IMR-90 (cell line): ENCODE measurements around the gene UGT2B11. TPM values are rescaled to one million over a fixed set of nuclear protein-coding genes. Genes with fewer than 3 reads are reported as not detected.

Source experiments
- ATAC-seq: fragments of 200-7000 bp; cut with Tn5 transposase; 2 replicates; pipeline ENCODE4 v1.9.1; 2020; ENCODE audit warnings: low read depth, mild to moderate bottlenecking, moderate library complexity
- BruUV-seq: library from RNA; stranded (reverse); fragments of 400-500 nt; replicated peaks from 2 replicates; lab custom pipeline; 2021; lab: Mats Ljungman, UMichigan
- CTCF ChIA-PET: fragments of 300-600 bp; formaldehyde crosslinking; extraction: SDS; loops from one replicate; lab custom pipeline; 2021; ENCODE audit warnings: antibody characterized with exemption; lab: Yijun Ruan, JAX
- POLR2A ChIA-PET: fragments of 300-600 bp; sonication (Branson Sonifier 250); formaldehyde crosslinking; loops from one replicate; lab custom pipeline; 2022; ENCODE audit warnings: antibody characterized with exemption; ENCODE audit not compliant: unreplicated experiment; lab: Charles Lee
- DNase-seq: peaks from one replicate; pipeline ENCODE4 v3.0.0; 2013
- H2AFZ ChIP-seq: replicated peaks from 2 replicates; pipeline ENCODE3; 2013; ENCODE audit warnings: low read length, mild to moderate bottlenecking; ENCODE audit not compliant: poor library complexity
- H2AK5ac ChIP-seq: 2 replicates; pipeline ENCODE4 v1.6.1; 2013; ENCODE audit warnings: low read depth, low read length, inconsistent platforms
- H2AK9ac ChIP-seq: replicated peaks from 2 replicates; pipeline ENCODE3; 2013; ENCODE audit warnings: mild to moderate bottlenecking, low read depth, low read length, moderate library complexity; ENCODE audit not compliant: poor library complexity
- H2BK120ac ChIP-seq: 2 replicates; pipeline ENCODE4 v1.6.1; 2013; ENCODE audit warnings: low read depth, low read length, inconsistent platforms
- H2BK15ac ChIP-seq: 3 replicates; pipeline ENCODE4 v1.6.1; 2013; ENCODE audit warnings: low read depth, low read length, inconsistent platforms
- H2BK20ac ChIP-seq: 2 replicates; pipeline ENCODE4 v1.6.1; 2013; ENCODE audit warnings: low read depth, mild to moderate bottlenecking, inconsistent platforms, low read length, moderate library complexity
- H2BK5ac ChIP-seq: 2 replicates; pipeline ENCODE4 v1.6.1; 2013; ENCODE audit warnings: mild to moderate bottlenecking, low read depth, low read length, inconsistent platforms; ENCODE audit not compliant: poor library complexity, severe bottlenecking
- H3K14ac ChIP-seq: replicated peaks from 2 replicates; pipeline ENCODE4 v1.6.1; 2013; ENCODE audit warnings: low read depth, low read length, inconsistent platforms
- H3K18ac ChIP-seq: 2 replicates; pipeline ENCODE4 v1.6.1; 2013; ENCODE audit warnings: low read depth, low read length, control low read depth
- H3K23ac ChIP-seq: 2 replicates; pipeline ENCODE4 v1.6.1; 2013; ENCODE audit warnings: low read depth, low read length, inconsistent platforms
- H3K27ac ChIP-seq: 2 replicates; pipeline ENCODE4 v1.5.1; 2013; ENCODE audit warnings: mild to moderate bottlenecking, control low read depth, low read length; ENCODE audit not compliant: insufficient read depth
- H3K27me3 ChIP-seq: 2 replicates; pipeline ENCODE4 v1.6.1; 2013; ENCODE audit warnings: low read length; ENCODE audit not compliant: control insufficient read depth, insufficient read depth
- H3K36me3 ChIP-seq: 2 replicates; pipeline ENCODE4 v1.6.1; 2013; ENCODE audit warnings: low read length, mixed read lengths; ENCODE audit not compliant: control insufficient read depth, insufficient read depth
- H3K4ac ChIP-seq: 2 replicates; pipeline ENCODE4 v1.6.1; 2013; ENCODE audit warnings: low read depth, low read length, inconsistent platforms
- H3K4me1 ChIP-seq: 2 replicates; pipeline ENCODE4 v1.6.1; 2013; ENCODE audit warnings: low read length, mixed read lengths; ENCODE audit not compliant: control insufficient read depth, insufficient read depth
- H3K4me2 ChIP-seq: 2 replicates; pipeline ENCODE4 v1.6.1; 2013; ENCODE audit warnings: low read depth, mild to moderate bottlenecking, control low read depth, low read length, moderate library complexity
- H3K4me3 ChIP-seq: 2 replicates; pipeline ENCODE4 v1.5.1; 2013; ENCODE audit warnings: low read depth, mild to moderate bottlenecking, control low read depth, low read length, moderate library complexity; ENCODE audit not compliant: insufficient read depth
- H3K56ac ChIP-seq: 2 replicates; pipeline ENCODE4 v1.6.1; 2013; ENCODE audit warnings: low read length, inconsistent platforms; ENCODE audit not compliant: insufficient read depth; ENCODE audit errors: extremely low read depth
- H3K79me1 ChIP-seq, 2 experiments: 2 replicates each; pipeline ENCODE4 v1.6.1; 2013; ENCODE audit warnings: low read length in 2 of 2, inconsistent platforms in 1 of 2, low read depth in 1 of 2
- H3K9ac ChIP-seq: 2 replicates; pipeline ENCODE4 v1.6.1; 2013; ENCODE audit warnings: low read depth, low read length, control low read depth
- H3K9me1 ChIP-seq: 2 replicates; pipeline ENCODE4 v1.6.1; 2013; ENCODE audit warnings: low read length, inconsistent platforms; ENCODE audit not compliant: insufficient read depth
- H3K9me3 ChIP-seq: 2 replicates; pipeline ENCODE4 v1.6.1; 2013; ENCODE audit warnings: low read length; ENCODE audit not compliant: control insufficient read depth, insufficient read depth
- H4K20me1 ChIP-seq: 2 replicates; pipeline ENCODE4 v1.6.1; 2013; ENCODE audit warnings: low read length, inconsistent platforms; ENCODE audit not compliant: insufficient read depth
- H4K5ac ChIP-seq: 2 replicates; pipeline ENCODE4 v1.6.1; 2013; ENCODE audit warnings: mild to moderate bottlenecking, low read depth, low read length, control low read depth
- H4K8ac ChIP-seq, 2 experiments: 2 replicates each; pipeline ENCODE4 v1.6.1; 2013; ENCODE audit warnings: low read depth in 2 of 2, low read length in 2 of 2, control low read depth in 1 of 2, inconsistent platforms in 1 of 2
- H4K91ac ChIP-seq: 2 replicates; pipeline ENCODE4 v1.6.1; 2013; ENCODE audit warnings: low read depth, low read length, inconsistent platforms; ENCODE audit not compliant: insufficient read depth
- BHLHE40 ChIP-seq: fragments of 150-350 bp; IDR thresholded peaks from 2 replicates; pipeline ENCODE4 v1.6.1; 2016; ENCODE audit warnings: mild to moderate bottlenecking, low read depth, low read length
- CEBPB ChIP-seq: IDR thresholded peaks from 2 replicates; pipeline ENCODE4 v1.6.1; 2012; ENCODE audit warnings: low read depth, low read length, improper control_type of control experiment
- CHD1 ChIP-seq: IDR thresholded peaks from 2 replicates; pipeline ENCODE4 v1.6.1; 2012; ENCODE audit warnings: low read depth, low read length, improper control_type of control experiment
- FOS ChIP-seq: fragments of 150-350 bp; IDR thresholded peaks from 2 replicates; pipeline ENCODE4 v1.6.1; 2016; ENCODE audit warnings: low read depth, low read length
- MAFK ChIP-seq: IDR thresholded peaks from 2 replicates; pipeline ENCODE4 v1.6.1; 2012; ENCODE audit warnings: low read depth, low read length, improper control_type of control experiment
- MAZ ChIP-seq: IDR thresholded peaks from 2 replicates; pipeline ENCODE4 v1.6.1; 2012; ENCODE audit warnings: low read depth, mild to moderate bottlenecking, low read length, improper control_type of control experiment, moderate library complexity, borderline replicate concordance
- MXI1 ChIP-seq: IDR thresholded peaks from 2 replicates; pipeline ENCODE4 v1.6.1; 2012; ENCODE audit warnings: low read depth, mild to moderate bottlenecking, low read length, moderate library complexity, borderline replicate concordance
- NFE2L2 ChIP-seq: fragments of 150-350 bp; IDR thresholded peaks from 2 replicates; pipeline ENCODE4 v1.6.1; 2016; ENCODE audit warnings: low read depth, mild to moderate bottlenecking, low read length
- POLR2A ChIP-seq: IDR thresholded peaks from 2 replicates; pipeline ENCODE4 v1.6.1; 2012; ENCODE audit warnings: mild to moderate bottlenecking, low read depth, low read length
- RAD21 ChIP-seq: IDR thresholded peaks from 2 replicates; pipeline ENCODE4 v1.6.1; 2012; ENCODE audit warnings: low read length, improper control_type of control experiment
- RCOR1 ChIP-seq: IDR thresholded peaks from 2 replicates; pipeline ENCODE4 v1.6.1; 2012; ENCODE audit warnings: mild to moderate bottlenecking, low read length, improper control_type of control experiment; ENCODE audit not compliant: insufficient replicate concordance
- RFX5 ChIP-seq: IDR thresholded peaks from 2 replicates; pipeline ENCODE4 v1.8.0; 2012; ENCODE audit warnings: low read depth, mild to moderate bottlenecking, low read length, moderate library complexity
- SMC3 ChIP-seq: fragments of 150-350 bp; IDR thresholded peaks from 2 replicates; pipeline ENCODE4 v1.6.1; 2016; ENCODE audit warnings: low read depth, mild to moderate bottlenecking, antibody characterized with exemption, low read length, moderate library complexity
- WGBS, 2 experiments: methylation state at CpG; one replicate each; pipeline versions ENCODE4 v1.1.5 to v1.1.7; 2013; ENCODE audit warnings: missing lambda C conversion rate in 2 of 2; ENCODE audit not compliant: insufficient read length in 1 of 2; ENCODE audit errors: extremely low coverage in 2 of 2; 5-methylcytosine and 5-hydroxymethylcytosine counted together
- dilution Hi-C: fragments of 300-500 bp; cut with HindIII; formaldehyde crosslinking; loops from one replicate; pipeline ENCODE4 v1.14.3; 2018; ENCODE audit warnings: low sequenced_read_pairs; ENCODE audit not compliant: unreplicated experiment
- in situ Hi-C: fragments of 300-500 bp; cut with MboI; formaldehyde crosslinking; loops from 3 replicates; pipeline ENCODE4 v1.14.3; 2019; ENCODE audit warnings: low sequenced_read_pairs, inconsistent platforms, mixed read lengths
- intact Hi-C: fragments of 100-400 bp; cut with micrococcal nuclease; formaldehyde crosslinking; loops from 2 replicates; pipeline ENCODE4 v1.10.0; 2022
- polyA plus RNA-seq, 3 experiments: library from polyadenylated mRNA; depleted of rRNA; stranded (reverse); fragments of >200 nt; gene quantifications; 2 replicates each; pipeline ENCODE4 v1.2.3, GENCODE V29; 2012; ENCODE audit warnings: low replicate concordance in 1 of 3
- total RNA-seq: library from RNA; depleted of rRNA; stranded (reverse); fragments of >200 nt; gene quantifications from 2 replicates; pipeline ENCODE4 v1.2.3, GENCODE V29; 2012
- TF ChIP-seq, protein P1 (sequence below): conservative IDR thresholded peaks from 2 replicates; pipeline ENCODE4 v1.5.1; 2012; ENCODE audit warnings: mild to moderate bottlenecking, low read depth, low read length, improper control_type of control experiment
- TF ChIP-seq, protein P2 (sequence below): fragments of 150-350 bp; IDR thresholded peaks from 2 replicates; pipeline ENCODE4 v1.6.1; 2017; ENCODE audit warnings: mild to moderate bottlenecking, antibody characterized with exemption, low read length, low read depth
- TF ChIP-seq, protein P3 (sequence below): fragments of 150-350 bp; IDR thresholded peaks from 2 replicates; pipeline ENCODE4 v1.6.1; 2016; ENCODE audit warnings: low read depth, mild to moderate bottlenecking, low read length, moderate library complexity, borderline replicate concordance

Gene UGT2B11
- total and polyA plus RNA-seq, 2 of the 4 experiments (the other 2 are of a cell fraction) = not detected

DNA sequence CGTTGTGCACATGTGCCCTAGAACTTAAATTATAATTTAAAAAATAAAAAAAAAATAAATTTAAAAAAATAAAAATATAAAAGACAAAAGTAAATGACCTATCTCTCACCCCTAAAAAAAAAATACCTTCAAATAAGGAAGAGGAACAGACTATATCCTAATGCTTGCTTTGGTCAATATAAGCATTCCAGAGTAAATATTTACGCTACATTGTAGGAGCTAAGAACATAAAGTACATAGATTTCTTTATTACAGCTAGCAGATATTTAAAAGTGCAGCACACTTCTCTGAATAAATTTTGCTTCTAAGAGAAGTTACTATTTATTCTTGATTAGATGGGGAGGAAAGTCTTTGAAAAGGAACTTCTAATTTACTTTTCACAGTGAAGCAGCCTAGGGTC, 24.5 kb upstream of the UGT2B11 start:
- Histone ChIP-seq H4K8ac (no peak overlapping the region), H3K14ac (no peak overlapping the region), H3K79me1 (no peaks in the 10 kb centered on the region), H2BK5ac (no peak overlapping the region), H4K5ac (no peak overlapping the region), H2BK15ac (no peak overlapping the region), H3K56ac (no peak overlapping the region), H4K91ac (no peak overlapping the region), H3K9ac (no peak overlapping the region), H3K23ac (no peak overlapping the region), H2AK9ac (no peak overlapping the region), H2BK120ac (no peak overlapping the region), H3K4me2 (no peak overlapping the region), H3K9me3 (no peaks in the 10 kb centered on the region), H3K4me3 (no peak overlapping the region), H4K20me1 (no peaks in the 10 kb centered on the region), H3K4ac (no peak overlapping the region), H3K27me3 (no peaks in the 10 kb centered on the region), H3K36me3 (no peaks in the 10 kb centered on the region), H2BK20ac (no peak overlapping the region), H3K9me1 (no peaks in the 10 kb centered on the region), H3K18ac (no peak overlapping the region), H2AK5ac (no peak overlapping the region), H3K27ac (no peak overlapping the region), H3K4me1 (no peaks in the 10 kb centered on the region), H2AFZ (no peak overlapping the region)
- no CpG with 5 or more reads among the region's 2 CpGs for WGBS, 2 experiments
- ChIA-PET POLR2A (no interaction called here), CTCF (no interaction called here)
- dilution Hi-C loops = no loop called here
- BruUV-seq = no TSS peak
- ATAC-seq (no peak), DNase-seq (no peak)
- intact Hi-C loops = no loop called here
- in situ Hi-C loops = no loop called here
- TF ChIP-seq NFE2L2 (no peak), MAFK (no peak), MXI1 (no peak), MAZ (no peak), CEBPB (no peak), BHLHE40 (no peak), SMC3 (no peak), RAD21 (no peak), FOS (no peak), POLR2A (no peak), CHD1 (no peak), RCOR1 (no peak), RFX5 (no peak)
- TF ChIP-seq, protein P1, sequence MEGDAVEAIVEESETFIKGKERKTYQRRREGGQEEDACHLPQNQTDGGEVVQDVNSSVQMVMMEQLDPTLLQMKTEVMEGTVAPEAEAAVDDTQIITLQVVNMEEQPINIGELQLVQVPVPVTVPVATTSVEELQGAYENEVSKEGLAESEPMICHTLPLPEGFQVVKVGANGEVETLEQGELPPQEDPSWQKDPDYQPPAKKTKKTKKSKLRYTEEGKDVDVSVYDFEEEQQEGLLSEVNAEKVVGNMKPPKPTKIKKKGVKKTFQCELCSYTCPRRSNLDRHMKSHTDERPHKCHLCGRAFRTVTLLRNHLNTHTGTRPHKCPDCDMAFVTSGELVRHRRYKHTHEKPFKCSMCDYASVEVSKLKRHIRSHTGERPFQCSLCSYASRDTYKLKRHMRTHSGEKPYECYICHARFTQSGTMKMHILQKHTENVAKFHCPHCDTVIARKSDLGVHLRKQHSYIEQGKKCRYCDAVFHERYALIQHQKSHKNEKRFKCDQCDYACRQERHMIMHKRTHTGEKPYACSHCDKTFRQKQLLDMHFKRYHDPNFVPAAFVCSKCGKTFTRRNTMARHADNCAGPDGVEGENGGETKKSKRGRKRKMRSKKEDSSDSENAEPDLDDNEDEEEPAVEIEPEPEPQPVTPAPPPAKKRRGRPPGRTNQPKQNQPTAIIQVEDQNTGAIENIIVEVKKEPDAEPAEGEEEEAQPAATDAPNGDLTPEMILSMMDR = no peak
- TF ChIP-seq, protein P2, sequence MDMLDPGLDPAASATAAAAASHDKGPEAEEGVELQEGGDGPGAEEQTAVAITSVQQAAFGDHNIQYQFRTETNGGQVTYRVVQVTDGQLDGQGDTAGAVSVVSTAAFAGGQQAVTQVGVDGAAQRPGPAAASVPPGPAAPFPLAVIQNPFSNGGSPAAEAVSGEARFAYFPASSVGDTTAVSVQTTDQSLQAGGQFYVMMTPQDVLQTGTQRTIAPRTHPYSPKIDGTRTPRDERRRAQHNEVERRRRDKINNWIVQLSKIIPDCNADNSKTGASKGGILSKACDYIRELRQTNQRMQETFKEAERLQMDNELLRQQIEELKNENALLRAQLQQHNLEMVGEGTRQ = no peak
- TF ChIP-seq, protein P3, sequence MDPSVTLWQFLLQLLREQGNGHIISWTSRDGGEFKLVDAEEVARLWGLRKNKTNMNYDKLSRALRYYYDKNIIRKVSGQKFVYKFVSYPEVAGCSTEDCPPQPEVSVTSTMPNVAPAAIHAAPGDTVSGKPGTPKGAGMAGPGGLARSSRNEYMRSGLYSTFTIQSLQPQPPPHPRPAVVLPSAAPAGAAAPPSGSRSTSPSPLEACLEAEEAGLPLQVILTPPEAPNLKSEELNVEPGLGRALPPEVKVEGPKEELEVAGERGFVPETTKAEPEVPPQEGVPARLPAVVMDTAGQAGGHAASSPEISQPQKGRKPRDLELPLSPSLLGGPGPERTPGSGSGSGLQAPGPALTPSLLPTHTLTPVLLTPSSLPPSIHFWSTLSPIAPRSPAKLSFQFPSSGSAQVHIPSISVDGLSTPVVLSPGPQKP = no peak
